Measurements from ENCODE around the gene GALNT2.

GRCh38 chr1:230029244-230029941 lies 37.6 kb upstream of the GALNT2 start:
- TF ChIP-seq GABPA (IDR thresholded peaks at IDR 0.05; ENCODE audit: low read depth) (no peak), SREBF2 (IDR thresholded peaks at IDR 0.05; ENCODE audit: low read length) (no peak)
